Astrocyte of the spinal cord (primary cell): ENCODE results near the gene PARD3B.

Experiments used
- DNase-seq: peaks from one replicate; pipeline ENCODE4 v3.0.0; 2011; ENCODE audit warnings: low read depth, low spot score
- H3K4me3 ChIP-seq: 2 replicates; pipeline ENCODE4 v1.5.1; 2011; ENCODE audit warnings: low read depth, mild to moderate bottlenecking, low read length, moderate library complexity
- CTCF ChIP-seq: IDR thresholded peaks from 2 replicates; pipeline ENCODE4 v1.5.1; 2012; ENCODE audit warnings: low read depth, mild to moderate bottlenecking, low read length, inconsistent platforms
- in situ Hi-C: cut with HindIII; loops from 2 replicates; pipeline ENCODE4 v1.10.0; 2017; ENCODE audit warnings: low sequenced_read_pairs

PARD3B gene

GRCh38 chr2:204570421-204570820, 25.1 kb downstream of the PARD3B start:
- no peak for TF ChIP-seq CTCF
- DNase-seq = no peak
- no peak overlapping the region for H3K4me3 ChIP-seq
- in situ Hi-C loops = no loop called here

- DNase-seq = no peak
- no peak overlapping the region for H3K4me3 ChIP-seq
- TF ChIP-seq CTCF = no peak
- in situ Hi-C loops = no loop called here
Observed at GRCh38 chr2:204571041-204571440, 25.8 kb downstream of the PARD3B start.

GRCh38 chr2:204571911-204572310, 26.6 kb downstream of the PARD3B start:
- no peak for DNase-seq
- no peak overlapping the region for H3K4me3 ChIP-seq
- TF ChIP-seq CTCF = no peak
- in situ Hi-C loops = no loop called here

GRCh38 chr2:204573221-204573620, 27.9 kb downstream of the PARD3B start:
- in situ Hi-C loops = no loop called here

GRCh38 chr2:204574486-204574885, 29.2 kb downstream of the PARD3B start:
- H3K4me3 ChIP-seq = no peak overlapping the region
- in situ Hi-C loops = no loop called here
- no peak for DNase-seq
- TF ChIP-seq CTCF = no peak

More at GRCh38 chr2:204573221-204573620, 27.9 kb downstream of the PARD3B start:
- TF ChIP-seq CTCF = no peak
- no peak for DNase-seq
- H3K4me3 ChIP-seq = no peak overlapping the region

GRCh38 chr2:204575463-204575862, 30.2 kb downstream of the PARD3B start:
- TF ChIP-seq CTCF = no peak
- DNase-seq = no peak
- no peak overlapping the region for H3K4me3 ChIP-seq
- in situ Hi-C loops = no loop called here

- no peak for DNase-seq
- no peak for TF ChIP-seq CTCF
- no peak overlapping the region for H3K4me3 ChIP-seq
- in situ Hi-C loops = no loop called here
Observed at GRCh38 chr2:204576362-204576979, 31.2 kb downstream of the PARD3B start.
